Large intestine (tissue), 3 donors: ENCODE results near the gene CUEDC1. TPM values are rescaled to one million over a fixed set of nuclear protein-coding genes. Genes with fewer than 3 reads are reported as not detected.

Experiments
- DNase-seq, 2 donors: peaks; one replicate each; pipeline versions ENCODE4 v3.0.0 to v3.0.0-alpha.2; 2013
- H3K27ac ChIP-seq: one replicate; pipeline ENCODE4 v1.5.1; 2013; ENCODE audit warnings: low read length
- H3K27me3 ChIP-seq: 2 replicates; pipeline ENCODE4 v1.6.1; 2013; ENCODE audit warnings: low read length; ENCODE audit not compliant: control insufficient read depth, insufficient read depth
- H3K36me3 ChIP-seq: 2 replicates; pipeline ENCODE4 v1.6.1; 2013; ENCODE audit warnings: low read length; ENCODE audit not compliant: control insufficient read depth, insufficient read depth
- H3K4me1 ChIP-seq: one replicate; pipeline ENCODE4 v1.6.1; 2013; ENCODE audit warnings: low read length; ENCODE audit not compliant: control insufficient read depth, insufficient read depth
- H3K4me3 ChIP-seq: one replicate; pipeline ENCODE4 v1.5.1; 2013; ENCODE audit warnings: low read length
- H3K9me3 ChIP-seq: one replicate; pipeline ENCODE4 v1.6.1; 2013; ENCODE audit warnings: mild to moderate bottlenecking, low read depth, low read length, moderate library complexity; ENCODE audit not compliant: control insufficient read depth
- WGBS: methylation state at CpG from one replicate; pipeline ENCODE4 v1.1.5; 2013; ENCODE audit warnings: low lambda C conversion rate; ENCODE audit not compliant: insufficient coverage; 5-methylcytosine and 5-hydroxymethylcytosine counted together
- polyA plus RNA-seq: library from polyadenylated mRNA; unstranded; fragments of 120-200 nt; gene quantifications from one replicate; pipeline ENCODE4 v1.2.1, GENCODE V29; 2013

CUEDC1 gene
- polyA plus RNA-seq, 1 donor = 17.1 TPM

DNA sequence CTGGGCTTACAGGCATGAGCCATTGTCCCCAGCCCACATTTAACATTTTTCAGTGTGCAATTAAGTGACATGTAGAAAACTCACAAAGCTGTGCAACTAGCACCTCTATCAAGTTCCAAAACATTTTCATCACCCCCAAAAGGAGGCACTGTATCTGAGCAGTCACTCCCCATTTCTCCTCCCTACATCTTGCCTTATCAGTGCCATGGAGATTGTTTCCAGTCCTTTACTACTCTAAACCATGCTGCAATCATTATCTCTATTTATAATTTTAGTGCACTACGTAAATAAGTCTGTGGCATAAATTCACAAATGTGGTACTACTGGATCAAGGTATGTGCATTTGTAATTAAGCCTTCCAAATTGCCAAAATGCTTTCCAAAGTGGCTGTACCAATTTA, 112.9 kb downstream of the CUEDC1 start:
- Histone ChIP-seq H3K4me1 (no peaks in the 10 kb centered on the region), H3K27ac (no peak overlapping the region), H3K27me3 (no peaks in the 10 kb centered on the region), H3K4me3 (no peak overlapping the region), H3K9me3 (no peaks in the 10 kb centered on the region), H3K36me3 (peaks cover 37% of the 10 kb centered on the region)
- WGBS = no CpG with 5 or more reads among the region's 1 CpG
- DNase-seq = no peak

DNA sequence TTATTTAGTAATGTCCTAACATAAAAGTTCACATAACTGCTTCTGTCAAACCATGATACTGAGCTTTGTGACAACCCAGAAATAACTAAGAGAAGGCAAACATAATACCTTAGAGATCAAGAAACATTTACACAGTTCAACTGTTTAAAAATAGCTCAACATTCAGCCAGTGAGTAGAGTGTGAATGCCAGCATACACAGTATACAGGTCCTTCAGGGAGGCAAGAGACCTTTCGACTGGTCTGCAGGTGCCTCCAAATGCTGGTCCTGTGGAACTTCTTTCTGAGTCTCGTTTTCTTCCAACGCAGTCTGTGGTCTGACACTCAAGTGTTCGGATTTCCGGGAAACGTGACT, 115.7 kb downstream of the CUEDC1 start:
- DNase-seq = no peak
- no CpG with 5 or more reads among the region's 6 CpGs for whole genome bisulfite sequencing
- Histone ChIP-seq H3K27ac (no peak overlapping the region), H3K27me3 (no peaks in the 10 kb centered on the region), H3K36me3 (peaks cover 38% of the 10 kb centered on the region), H3K4me1 (no peaks in the 10 kb centered on the region), H3K9me3 (no peaks in the 10 kb centered on the region), H3K4me3 (no peak overlapping the region)

DNA sequence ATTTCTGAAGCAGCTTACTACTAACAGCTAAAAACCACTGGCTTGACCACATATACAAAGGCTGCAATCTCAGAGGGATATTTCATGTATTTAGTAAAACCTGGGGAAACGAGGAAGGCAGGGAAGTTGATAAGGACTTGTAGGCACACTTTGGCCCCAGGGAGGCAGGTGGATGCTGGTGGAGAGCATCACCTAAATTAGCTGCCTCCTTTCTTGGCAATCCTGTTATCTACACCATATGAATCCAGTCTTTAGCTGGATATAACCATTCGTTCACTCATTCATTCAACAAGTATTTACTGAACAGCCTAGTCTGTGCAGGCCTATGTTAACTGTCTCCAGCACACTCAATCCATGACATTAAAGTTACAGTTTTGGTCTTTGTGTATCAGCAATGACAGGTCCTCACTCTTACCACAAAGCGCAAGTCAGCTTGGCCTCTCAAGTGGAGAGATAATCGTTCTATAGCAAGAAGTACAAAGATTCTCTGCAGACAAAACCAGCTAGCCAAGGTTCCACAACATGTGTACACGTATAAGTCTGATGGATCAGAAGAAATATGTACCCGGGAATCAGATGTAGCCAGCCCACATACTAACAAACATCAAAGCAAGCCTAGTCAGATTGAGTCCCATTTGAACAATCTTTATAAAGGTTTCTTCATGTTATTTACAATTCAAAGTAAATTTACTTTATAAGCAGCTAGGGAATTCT, 116.2 kb downstream of the CUEDC1 start:
- H3K27me3 ChIP-seq = no peaks in the 10 kb centered on the region
- H3K4me1 ChIP-seq = no peaks in the 10 kb centered on the region
- no peak overlapping the region for H3K4me3 ChIP-seq
- DNase-seq = no peak
- H3K9me3 ChIP-seq = no peaks in the 10 kb centered on the region
- peaks cover 36% of the 10 kb centered on the region for H3K36me3 ChIP-seq
- H3K27ac ChIP-seq = no peak overlapping the region
- 80% methylated on average over 1 of the region's 6 CpGs for WGBS

DNA sequence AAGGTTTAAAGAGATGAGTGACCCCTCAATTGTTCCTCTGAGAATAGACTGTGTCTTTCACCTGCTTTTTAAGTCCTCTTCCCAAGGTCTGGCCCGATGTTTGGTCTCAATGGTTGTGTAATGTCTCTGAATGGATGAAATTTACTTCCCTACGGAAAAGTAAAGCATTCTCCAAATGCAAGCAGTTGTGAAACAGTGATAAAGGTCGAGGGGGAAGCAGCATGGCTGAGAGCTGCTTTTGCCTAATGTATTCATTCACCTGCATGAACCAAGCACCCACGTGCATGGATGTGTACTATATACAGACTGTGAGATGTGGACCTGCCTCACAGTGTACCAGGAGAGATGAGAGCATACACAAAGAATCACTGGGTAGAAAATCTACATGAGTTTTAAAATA, 116.8 kb downstream of the CUEDC1 start:
- Histone ChIP-seq H3K4me1 (no peaks in the 10 kb centered on the region), H3K9me3 (no peaks in the 10 kb centered on the region), H3K4me3 (no peak overlapping the region), H3K36me3 (peaks cover 35% of the 10 kb centered on the region), H3K27me3 (no peaks in the 10 kb centered on the region), H3K27ac (no peak overlapping the region)
- DNase-seq = no peak
- WGBS = no CpG with 5 or more reads among the region's 4 CpGs

DNA sequence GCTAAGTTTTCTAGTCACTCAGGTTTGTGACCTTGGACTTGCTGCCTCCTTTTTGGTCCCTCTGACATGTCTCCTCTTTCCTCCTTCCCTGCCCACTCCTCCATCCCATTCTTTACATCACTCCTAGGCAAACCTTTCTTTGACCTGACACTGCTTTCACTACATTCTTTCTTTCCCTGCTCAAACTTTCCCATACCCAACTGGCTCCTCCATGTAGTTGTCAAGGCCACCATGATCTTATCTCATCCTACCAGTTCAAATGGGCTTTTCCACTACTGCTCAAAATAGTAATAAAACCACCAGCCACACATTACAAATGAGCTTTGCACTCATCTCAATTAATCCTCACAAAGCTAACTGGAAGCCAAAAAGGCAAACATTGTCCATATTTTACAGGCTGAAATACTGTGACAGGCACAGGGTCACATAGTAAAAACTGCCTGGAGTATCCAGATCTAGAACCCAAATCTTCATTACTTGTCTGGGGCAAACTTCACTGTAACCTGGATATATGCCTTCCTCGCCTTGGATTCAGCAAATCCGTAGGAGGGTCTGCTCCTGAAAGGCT, 119.8 kb downstream of the CUEDC1 start:
- Histone ChIP-seq H3K4me3 (no peak overlapping the region), H3K4me1 (no peaks in the 10 kb centered on the region), H3K9me3 (no peaks in the 10 kb centered on the region), H3K36me3 (peaks cover 23% of the 10 kb centered on the region), H3K27me3 (no peaks in the 10 kb centered on the region), H3K27ac (no peak overlapping the region)
- WGBS = no CpG with 5 or more reads among the region's 2 CpGs
- DNase-seq = no peak

DNA sequence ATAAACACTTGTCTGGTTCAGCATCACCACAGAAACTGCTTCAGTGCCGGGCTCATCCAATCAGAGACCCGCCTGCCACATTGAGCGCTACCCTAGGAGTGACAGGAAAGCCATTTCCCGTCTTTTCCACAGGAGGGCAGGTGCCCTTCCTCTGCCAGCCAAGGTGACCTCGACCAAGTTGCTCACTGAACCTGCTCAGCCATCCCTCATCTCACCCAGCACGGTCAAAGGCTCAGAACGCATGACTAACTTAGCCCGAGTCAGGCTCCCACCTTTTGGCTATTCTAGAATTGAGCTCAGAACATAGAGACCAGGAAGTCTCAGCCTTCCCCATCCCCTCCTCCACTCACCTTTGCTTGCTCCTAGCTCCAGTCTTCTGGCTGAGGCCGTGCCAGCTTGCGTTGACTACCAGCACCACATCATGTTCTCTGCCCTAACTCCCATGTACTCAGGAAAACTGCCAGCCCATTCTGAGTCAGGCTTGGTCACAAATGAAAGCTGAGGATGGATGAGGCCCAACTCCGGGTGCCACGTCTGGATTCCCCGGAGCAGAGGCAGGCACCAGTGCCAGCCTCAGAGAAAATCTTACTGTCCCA, 121.0 kb downstream of the CUEDC1 start:
- no peak overlapping the region for H3K27ac ChIP-seq
- WGBS = no CpG with 5 or more reads among the region's 13 CpGs
- no peaks in the 10 kb centered on the region for H3K27me3 ChIP-seq
- no peak for DNase-seq
- H3K4me3 ChIP-seq = no peak overlapping the region
- H3K9me3 ChIP-seq = no peaks in the 10 kb centered on the region
- peaks cover 15% of the 10 kb centered on the region for H3K36me3 ChIP-seq
- no peaks in the 10 kb centered on the region for H3K4me1 ChIP-seq

DNA sequence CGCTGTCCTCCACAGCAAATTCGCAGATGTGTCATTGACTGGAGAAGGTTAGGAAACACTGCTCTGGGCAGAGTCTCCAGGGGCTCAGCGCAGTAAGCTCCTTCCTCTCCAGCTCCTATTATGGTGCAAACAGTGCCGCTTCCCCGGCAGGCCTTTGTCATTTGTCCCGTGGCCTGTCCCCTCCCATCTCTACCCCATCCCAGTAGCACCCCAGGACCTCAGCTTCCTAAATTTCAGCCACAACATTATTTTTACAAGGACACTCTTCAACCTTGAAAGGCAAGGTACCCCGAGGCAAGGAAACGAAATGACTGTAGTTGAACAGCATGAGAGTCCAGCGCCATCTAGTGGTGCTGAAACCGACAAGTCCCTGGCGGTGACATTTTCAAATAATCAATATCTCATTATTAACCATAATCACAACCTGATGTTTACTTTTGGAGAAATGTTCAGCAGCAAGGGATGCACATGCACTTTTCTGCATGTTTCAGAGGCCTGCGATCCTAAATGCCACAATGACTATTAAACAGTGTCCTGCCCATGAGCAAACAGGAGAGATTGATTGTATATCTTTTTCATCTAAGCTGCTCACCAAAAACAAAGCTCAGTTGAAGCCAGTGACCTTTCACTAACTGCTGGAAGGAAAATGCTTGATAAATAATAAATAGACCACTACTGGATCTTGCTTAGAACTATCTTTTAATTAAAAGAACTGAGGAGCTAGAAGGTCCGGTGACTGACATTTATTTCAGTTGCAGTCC, 121.9 kb downstream of the CUEDC1 start:
- H3K27ac ChIP-seq = no peak overlapping the region
- H3K27me3 ChIP-seq = no peaks in the 10 kb centered on the region
- H3K4me3 ChIP-seq = peak overlapping the region; percentile 35
- H3K36me3 ChIP-seq = peaks cover 6% of the 10 kb centered on the region
- no CpG with 5 or more reads among the region's 13 CpGs for WGBS
- DNase-seq = peak; percentile 65 to 79
- H3K4me1 ChIP-seq = no peaks in the 10 kb centered on the region
- no peaks in the 10 kb centered on the region for H3K9me3 ChIP-seq

DNA sequence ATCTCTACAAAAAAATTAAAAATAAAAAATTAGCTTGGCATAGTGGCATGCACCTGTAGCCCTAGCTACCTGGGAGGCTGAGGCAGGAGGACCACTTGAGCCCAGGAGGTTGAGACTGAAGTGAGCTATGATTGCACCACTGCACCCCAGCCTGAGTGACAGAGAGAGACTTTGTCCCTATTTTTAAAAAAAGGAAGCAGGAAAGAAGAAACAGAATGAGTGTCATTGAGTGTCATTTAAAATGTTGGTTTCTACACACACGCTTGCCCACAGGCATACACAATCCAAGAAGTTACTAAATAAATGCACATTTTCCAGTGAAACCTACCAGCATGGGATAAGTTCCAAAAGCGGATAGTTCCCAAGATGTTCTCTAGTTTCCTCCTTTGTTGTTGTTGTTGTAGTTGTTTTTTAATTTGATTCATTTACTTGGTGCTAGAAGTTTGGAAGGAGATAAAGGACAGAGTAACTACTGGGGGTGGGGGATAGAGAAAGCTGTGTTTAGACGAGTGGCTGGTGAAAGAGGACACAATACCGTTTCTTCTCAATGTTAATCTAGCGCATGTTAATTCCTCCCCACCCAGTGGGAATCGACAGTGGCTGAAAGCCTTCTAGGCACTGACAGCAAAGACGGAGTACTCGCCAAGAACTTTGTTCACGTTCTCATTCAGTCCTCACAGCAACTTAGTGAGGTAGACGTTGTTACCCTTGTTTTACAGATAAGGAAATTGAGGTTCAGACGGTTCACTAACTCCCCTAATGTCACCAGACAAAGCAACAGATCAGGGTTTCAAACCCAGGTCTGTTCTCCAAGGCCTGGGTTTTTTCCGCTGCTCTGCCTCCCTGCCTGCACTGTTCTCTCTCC, 122.7 kb downstream of the CUEDC1 start:
- H3K4me3 ChIP-seq = peak overlapping the region; percentile 35
- H3K27ac ChIP-seq = no peak overlapping the region
- H3K27me3 ChIP-seq = no peaks in the 10 kb centered on the region
- no peaks in the 10 kb centered on the region for H3K4me1 ChIP-seq
- H3K9me3 ChIP-seq = no peaks in the 10 kb centered on the region
- peaks cover 5% of the 10 kb centered on the region for H3K36me3 ChIP-seq
- DNase-seq = no peak
- WGBS = no CpG with 5 or more reads among the region's 12 CpGs

DNA sequence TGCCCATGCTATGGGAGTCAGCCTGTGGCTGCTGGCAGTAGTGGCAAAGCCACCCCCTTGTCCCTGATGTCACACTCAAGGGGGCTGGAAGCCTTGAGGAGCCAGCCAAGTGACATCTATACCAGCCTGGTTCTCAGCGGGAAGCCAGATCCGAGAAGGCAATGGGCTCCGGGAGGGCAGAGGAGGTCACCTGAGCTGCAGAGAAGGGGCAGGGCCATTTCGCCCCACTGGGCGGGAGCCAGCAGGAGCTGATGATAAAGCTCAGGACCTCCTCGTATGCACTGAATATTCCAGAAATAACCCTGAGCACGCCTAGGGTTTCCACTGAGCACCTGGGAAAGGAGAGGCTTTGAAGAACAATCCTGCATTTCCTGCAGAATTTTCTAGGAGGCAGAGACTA, 124.3 kb downstream of the CUEDC1 start:
- no peaks in the 10 kb centered on the region for H3K4me1 ChIP-seq
- H3K36me3 ChIP-seq = no peaks in the 10 kb centered on the region
- no peak overlapping the region for H3K4me3 ChIP-seq
- WGBS = no CpG with 5 or more reads among the region's 7 CpGs
- H3K27me3 ChIP-seq = no peaks in the 10 kb centered on the region
- H3K9me3 ChIP-seq = no peaks in the 10 kb centered on the region
- DNase-seq = no peak
- H3K27ac ChIP-seq = no peak overlapping the region
